Activated naive CD8-positive, alpha-beta T cell (primary cell): ENCODE measurements around the gene SORD.
"Not testable (repeated sequence)": the region's sequence is repeated elsewhere in the genome, so short reads cannot be mapped to it uniquely, and the experiment has no call there.

Experiments used
- H3K27ac Mint-ChIP-seq: one replicate; pipeline ENCODE4 v1.8.0; 2021; ENCODE audit warnings: mixed read lengths
- H3K27me3 Mint-ChIP-seq: one replicate; pipeline ENCODE4 v1.8.0; 2021; ENCODE audit warnings: mixed read lengths
- H3K36me3 Mint-ChIP-seq: one replicate; pipeline ENCODE4 v1.8.0; 2021; ENCODE audit warnings: mixed read lengths
- H3K4me1 Mint-ChIP-seq: one replicate; pipeline ENCODE4 v1.8.0; 2021; ENCODE audit warnings: low read depth, mixed read lengths
- H3K4me3 Mint-ChIP-seq: one replicate; pipeline ENCODE4 v1.8.0; 2021; ENCODE audit warnings: mild to moderate bottlenecking, mixed read lengths
- H3K9me3 Mint-ChIP-seq: one replicate; pipeline ENCODE4 v1.8.0; 2021; ENCODE audit warnings: low read depth, mixed read lengths

Gene SORD

DNA sequence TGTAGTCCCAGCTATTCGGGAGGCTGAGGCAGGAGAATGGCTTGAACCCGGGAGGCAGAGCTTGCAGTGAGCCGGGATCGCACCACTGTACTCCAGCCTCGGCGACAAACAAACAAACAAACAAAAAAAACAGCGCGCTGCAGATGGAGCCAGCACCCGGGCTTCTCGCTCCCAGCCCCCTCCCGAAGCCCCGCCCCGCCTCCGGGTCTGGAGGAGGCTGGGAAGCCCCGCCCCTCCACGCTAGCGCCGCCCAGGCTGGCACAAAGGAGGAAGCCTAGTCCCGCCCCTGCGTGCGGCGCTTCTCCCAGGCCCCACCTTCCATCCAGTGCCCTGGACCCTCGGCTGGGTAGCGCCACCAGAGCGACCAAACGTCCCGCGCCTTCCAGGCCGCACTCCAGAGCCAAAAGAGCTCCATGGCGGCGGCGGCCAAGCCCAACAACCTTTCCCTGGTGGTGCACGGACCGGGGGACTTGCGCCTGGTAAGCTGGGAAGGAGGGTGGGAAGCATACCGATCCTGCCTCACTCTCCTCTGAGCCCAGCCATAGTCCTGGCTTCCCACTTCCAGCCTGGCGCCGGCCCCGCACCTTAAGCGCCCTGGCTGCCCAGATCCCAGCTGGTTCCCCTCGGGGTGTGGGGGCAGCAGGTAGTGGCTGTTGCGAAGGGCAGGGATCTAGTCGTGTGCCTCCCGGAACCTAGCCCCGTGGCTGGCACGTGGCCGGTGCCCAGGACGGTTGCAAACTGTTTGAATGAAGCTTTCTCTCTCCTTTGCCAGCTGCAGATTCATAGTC, at the start of gene SORD:
Gene SORD (plus strand): TSS at position 325 of the 788 bp plus-strand sequence. CDS start 89 bp downstream, at position 414.
- Mint-ChIP-seq H3K4me1 (peaks cover 23% of the 10 kb centered on the region), H3K36me3 (peaks cover 4% of the 10 kb centered on the region), H3K27me3 (peaks cover 9% of the 10 kb centered on the region), H3K4me3 (peak within 1 kb of the TSS; percentile 93), H3K9me3 (no peaks in the 10 kb centered on the region), H3K27ac (peak within 1 kb of the TSS; percentile 86)

DNA sequence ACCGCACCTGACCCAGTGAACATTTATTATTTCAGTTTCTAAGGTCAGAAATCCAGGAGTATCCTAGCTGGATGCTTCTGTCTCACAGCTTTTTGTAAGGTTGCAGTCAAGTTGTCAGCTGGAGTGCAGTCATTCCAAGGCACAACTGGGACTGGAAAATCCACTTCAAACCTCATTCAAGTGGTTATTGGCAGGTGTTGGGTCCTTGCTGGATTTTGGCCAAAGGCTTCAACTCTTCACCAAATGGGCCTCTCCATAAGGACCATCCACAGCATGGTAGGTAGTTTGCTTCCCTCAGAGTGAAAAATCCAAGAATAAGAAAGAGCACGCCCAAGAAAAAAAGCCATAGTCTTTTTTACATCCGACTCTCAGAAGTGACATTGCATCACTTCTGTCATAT, 46.8 kb upstream of the SORD start:
- not testable (repeated sequence) for H3K4me3 Mint-ChIP-seq, H3K4me1 Mint-ChIP-seq, H3K27me3 Mint-ChIP-seq, H3K36me3 Mint-ChIP-seq, H3K9me3 Mint-ChIP-seq, H3K27ac Mint-ChIP-seq

DNA sequence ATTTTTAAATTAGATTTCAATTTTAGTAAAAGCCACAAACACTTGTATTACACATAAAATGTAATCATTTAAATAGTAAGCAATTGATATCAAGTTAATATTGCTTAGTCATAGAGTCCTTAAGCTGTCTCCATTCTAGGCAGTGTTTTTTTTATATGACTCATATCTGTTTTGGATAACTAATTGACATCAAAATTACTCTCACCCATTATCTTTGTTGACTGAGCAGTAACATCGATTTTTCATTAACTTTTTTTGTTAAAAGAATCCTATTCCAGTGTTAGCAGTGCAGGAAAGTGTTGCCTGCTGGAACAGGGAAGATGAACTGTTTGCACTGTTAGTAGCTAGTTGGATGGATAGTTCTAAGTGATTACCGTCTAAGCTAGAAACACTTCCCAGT, 45.2 kb upstream of the SORD start:
- H3K9me3 Mint-ChIP-seq, H3K27ac Mint-ChIP-seq, H3K36me3 Mint-ChIP-seq, H3K27me3 Mint-ChIP-seq, H3K4me3 Mint-ChIP-seq, H3K4me1 Mint-ChIP-seq: not testable (repeated sequence)

DNA sequence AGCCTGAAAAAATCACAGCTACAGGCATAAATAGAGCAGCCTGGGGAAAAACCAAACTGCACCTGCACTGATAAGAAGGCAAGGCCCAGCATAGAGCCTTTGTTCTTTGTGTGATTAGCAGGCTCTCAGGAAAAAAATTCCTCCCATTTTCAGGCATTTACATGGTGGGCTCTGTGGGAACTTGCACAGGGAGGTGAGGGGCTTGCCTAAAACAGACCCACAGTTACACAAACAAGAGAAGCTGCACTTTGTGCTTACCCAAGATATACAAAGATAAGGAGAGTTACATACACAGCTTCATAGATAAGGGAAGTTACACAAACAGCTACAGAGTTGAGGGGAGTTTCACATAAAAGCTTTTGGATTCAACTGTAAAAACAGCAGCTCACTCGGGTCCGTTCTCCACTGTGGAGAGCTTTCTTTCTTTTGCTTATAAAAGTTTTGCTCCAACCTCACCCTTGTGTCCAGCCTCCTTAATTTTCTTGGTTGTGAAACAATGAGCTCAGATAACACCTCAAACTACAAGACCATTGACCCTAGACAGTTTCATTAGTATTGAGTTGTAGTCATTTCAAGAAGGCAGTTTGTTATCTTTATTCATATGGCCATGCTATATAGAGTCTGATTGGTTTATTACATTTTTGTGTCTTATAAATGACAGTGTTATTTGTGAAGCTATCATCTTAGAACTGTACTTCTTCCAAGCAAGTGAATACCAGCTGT, 43.2 kb upstream of the SORD start:
- not testable (repeated sequence) for H3K27me3 Mint-ChIP-seq, H3K9me3 Mint-ChIP-seq, H3K4me3 Mint-ChIP-seq, H3K4me1 Mint-ChIP-seq, H3K27ac Mint-ChIP-seq, H3K36me3 Mint-ChIP-seq

DNA sequence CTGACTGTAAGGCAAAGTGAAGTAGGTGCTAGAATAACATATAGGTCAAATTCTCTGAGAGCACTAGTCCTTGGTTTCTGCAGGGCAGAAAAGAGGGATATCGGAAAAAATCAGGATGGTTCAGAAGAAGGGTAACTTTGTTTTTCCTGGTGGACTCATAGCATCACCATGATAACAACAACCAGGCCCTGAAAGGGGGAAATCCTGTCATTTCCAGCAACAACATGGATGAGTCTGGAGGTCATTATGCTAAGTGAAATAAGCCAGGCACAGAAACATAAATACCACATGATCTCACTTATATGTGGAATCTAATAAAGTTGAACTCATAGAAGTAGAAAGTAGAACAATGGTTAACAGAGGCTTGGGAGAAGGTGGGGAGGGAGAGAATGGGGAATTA, 38.9 kb upstream of the SORD start:
- not testable (repeated sequence) for H3K27me3 Mint-ChIP-seq, H3K4me1 Mint-ChIP-seq, H3K4me3 Mint-ChIP-seq, H3K27ac Mint-ChIP-seq, H3K9me3 Mint-ChIP-seq, H3K36me3 Mint-ChIP-seq

DNA sequence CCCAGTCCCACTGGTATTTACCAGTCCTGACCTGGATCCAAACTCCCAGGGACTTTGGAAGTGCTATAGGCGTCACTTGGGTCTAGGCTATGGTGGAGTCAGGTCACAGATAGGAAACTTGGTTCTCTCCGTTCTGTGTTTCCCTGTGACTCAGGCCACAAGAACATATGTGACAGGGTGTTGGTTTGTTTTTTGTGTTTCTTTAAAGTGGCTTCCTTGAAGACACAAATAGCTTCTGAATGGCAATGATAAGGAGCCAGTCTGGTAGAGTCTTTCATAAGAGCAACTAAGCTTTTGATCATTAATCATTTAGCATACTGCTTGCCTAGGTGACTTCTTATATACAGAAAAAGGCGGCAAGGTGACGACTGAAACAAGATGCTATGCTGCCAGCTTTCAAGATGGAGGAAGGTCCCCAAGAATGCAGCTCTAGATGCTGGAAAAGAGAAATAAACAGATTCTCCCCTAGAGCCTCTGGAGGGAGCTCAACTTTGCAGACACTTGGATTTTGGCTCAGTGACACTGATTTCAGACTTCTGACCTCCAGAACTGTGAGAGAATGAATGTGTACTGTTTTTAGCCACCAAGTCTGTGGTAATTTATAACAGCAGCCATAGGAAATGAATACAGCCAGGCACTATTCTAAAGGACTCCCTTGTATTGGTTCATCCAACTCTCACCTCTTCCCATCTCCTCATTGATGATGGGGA, 36.5 kb upstream of the SORD start:
- not testable (repeated sequence) for H3K4me1 Mint-ChIP-seq, H3K36me3 Mint-ChIP-seq, H3K9me3 Mint-ChIP-seq, H3K27ac Mint-ChIP-seq, H3K27me3 Mint-ChIP-seq, H3K4me3 Mint-ChIP-seq

DNA sequence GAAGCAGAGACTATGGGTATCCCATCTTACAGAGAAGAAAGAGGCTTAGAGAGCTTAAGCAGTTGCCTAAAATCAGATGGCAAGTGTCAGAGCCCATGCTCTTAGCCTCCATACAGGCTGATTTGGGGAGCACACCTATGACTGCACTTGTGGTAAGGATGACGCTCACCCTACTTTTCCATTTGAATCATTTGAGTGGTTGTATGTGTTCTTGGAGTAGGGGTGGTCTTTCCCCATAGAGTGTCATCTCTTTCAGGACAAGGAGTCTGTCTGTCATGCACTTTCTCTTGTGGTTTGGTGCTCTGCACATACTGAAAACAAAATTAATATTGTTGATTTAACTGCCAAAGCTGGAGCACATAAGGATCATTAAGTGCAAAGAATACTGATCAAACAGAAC, 35.3 kb upstream of the SORD start:
- H3K9me3 Mint-ChIP-seq, H3K4me1 Mint-ChIP-seq, H3K27ac Mint-ChIP-seq, H3K27me3 Mint-ChIP-seq, H3K4me3 Mint-ChIP-seq, H3K36me3 Mint-ChIP-seq: not testable (repeated sequence)

DNA sequence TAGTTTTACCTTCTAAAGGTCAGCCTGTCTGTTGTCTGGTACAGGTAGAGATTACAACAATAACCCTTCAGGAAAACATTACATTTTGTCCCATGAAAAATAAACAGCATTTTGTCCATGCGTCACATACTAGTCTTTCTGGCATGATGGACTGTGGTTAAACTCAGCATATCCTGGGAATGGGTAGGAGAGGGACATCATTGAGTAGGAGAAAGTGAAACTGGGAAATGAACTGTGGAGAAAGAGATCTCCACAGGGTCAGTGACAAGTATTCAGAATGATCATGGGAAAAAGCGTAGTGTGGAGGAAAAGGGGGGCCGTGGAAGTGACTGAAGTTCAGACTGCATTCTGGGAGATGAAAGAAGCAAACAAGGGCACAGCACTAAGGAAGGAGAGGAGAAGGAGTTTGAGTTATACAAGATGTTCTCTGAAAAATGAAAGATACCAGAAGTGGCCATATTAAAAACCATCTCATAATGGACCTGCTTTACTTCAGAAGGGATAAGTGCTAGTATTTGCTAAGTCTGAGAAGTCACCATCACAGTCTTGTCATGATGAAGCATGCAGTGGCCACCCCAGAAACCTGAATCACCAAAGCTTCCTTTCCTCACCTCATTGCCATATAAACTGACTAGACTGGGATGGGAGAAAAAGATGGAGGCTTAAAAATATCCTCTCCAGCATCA, 34.7 kb upstream of the SORD start:
- H3K27ac Mint-ChIP-seq, H3K27me3 Mint-ChIP-seq, H3K9me3 Mint-ChIP-seq, H3K4me1 Mint-ChIP-seq, H3K36me3 Mint-ChIP-seq, H3K4me3 Mint-ChIP-seq: not testable (repeated sequence)

DNA sequence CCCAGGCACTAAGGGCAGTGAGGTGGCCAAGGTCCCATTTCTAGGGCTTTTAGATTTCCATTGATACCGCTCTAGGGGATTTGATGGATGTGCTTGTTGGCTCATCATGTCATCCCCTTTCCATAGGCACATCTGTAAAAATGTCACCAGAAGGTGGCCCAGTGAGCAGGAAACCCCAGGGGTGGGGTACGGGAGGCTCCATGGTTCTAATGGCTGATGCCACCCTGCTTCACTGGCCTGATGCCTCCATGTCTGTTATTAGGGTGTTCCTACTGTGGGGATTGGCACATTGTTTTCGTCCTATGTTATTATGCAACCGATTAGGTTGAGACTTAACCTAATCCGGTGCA, 34.1 kb upstream of the SORD start:
- not testable (repeated sequence) for H3K4me3 Mint-ChIP-seq, H3K27ac Mint-ChIP-seq, H3K9me3 Mint-ChIP-seq, H3K27me3 Mint-ChIP-seq, H3K4me1 Mint-ChIP-seq, H3K36me3 Mint-ChIP-seq

DNA sequence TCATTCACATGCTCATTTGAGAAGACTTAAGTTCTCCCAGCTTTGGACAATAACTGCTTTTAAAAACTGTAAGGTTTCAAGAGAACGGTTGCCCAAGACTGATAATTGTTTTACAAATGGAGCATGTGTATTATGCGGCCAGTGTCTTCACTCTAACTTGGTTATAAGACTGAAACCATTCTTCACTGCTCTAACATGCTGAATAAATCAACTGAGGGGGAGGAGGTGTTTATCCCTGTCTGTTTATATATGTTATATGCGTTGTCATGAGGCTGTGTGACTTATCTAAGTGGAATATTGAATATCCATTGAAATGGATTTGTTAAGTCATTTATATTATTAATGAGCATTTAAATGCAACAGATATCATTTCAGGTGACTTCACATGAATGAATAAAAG, 25.4 kb upstream of the SORD start:
- not testable (repeated sequence) for H3K4me3 Mint-ChIP-seq, H3K9me3 Mint-ChIP-seq, H3K36me3 Mint-ChIP-seq, H3K4me1 Mint-ChIP-seq, H3K27me3 Mint-ChIP-seq, H3K27ac Mint-ChIP-seq

DNA sequence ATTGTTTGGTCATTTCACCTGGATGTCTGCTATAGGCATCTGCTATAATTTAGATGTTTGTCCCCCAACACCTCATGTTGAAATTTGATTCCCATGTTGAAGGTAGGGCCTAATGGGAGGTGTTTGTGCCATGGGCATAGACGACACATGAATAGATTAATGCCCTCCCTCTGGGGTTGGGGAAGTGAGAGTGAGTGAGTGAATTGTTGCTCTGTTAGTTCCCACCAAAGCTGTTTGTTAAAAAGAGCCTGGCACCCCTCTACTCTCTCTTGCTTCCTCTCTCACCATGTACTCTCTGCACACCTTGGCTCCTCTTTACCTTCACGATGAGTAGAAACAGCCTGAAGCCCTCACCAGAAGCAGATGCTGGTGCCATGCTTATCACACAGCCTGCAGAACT, 23.9 kb upstream of the SORD start:
- Mint-ChIP-seq H3K4me3 (no peak overlapping the region), H3K36me3 (peaks cover 2% of the 10 kb centered on the region), H3K4me1 (peaks cover 4% of the 10 kb centered on the region), H3K9me3 (no peaks in the 10 kb centered on the region), H3K27me3 (no peaks in the 10 kb centered on the region), H3K27ac (no peak overlapping the region)

DNA sequence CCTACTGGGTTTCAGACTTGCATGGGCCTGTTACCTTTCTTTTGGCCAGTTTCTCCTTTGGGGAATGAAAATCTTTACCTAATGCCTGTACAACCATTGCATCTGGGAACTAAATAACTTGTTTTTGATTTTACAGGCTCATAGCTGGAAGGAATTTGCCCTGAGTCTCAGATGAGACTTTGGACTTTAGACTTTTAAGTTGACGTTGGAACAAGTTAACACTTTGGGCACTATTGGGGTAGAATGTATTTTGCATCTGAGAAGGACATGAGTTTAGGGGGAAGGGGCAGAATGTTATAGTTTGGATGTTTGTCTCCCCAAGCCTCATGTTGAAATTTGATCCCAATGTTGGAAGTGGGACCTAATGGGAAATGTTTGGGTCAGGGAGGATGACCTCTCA, 21.8 kb upstream of the SORD start:
- not testable (repeated sequence) for H3K36me3 Mint-ChIP-seq, H3K4me1 Mint-ChIP-seq, H3K4me3 Mint-ChIP-seq, H3K27ac Mint-ChIP-seq, H3K9me3 Mint-ChIP-seq, H3K27me3 Mint-ChIP-seq

DNA sequence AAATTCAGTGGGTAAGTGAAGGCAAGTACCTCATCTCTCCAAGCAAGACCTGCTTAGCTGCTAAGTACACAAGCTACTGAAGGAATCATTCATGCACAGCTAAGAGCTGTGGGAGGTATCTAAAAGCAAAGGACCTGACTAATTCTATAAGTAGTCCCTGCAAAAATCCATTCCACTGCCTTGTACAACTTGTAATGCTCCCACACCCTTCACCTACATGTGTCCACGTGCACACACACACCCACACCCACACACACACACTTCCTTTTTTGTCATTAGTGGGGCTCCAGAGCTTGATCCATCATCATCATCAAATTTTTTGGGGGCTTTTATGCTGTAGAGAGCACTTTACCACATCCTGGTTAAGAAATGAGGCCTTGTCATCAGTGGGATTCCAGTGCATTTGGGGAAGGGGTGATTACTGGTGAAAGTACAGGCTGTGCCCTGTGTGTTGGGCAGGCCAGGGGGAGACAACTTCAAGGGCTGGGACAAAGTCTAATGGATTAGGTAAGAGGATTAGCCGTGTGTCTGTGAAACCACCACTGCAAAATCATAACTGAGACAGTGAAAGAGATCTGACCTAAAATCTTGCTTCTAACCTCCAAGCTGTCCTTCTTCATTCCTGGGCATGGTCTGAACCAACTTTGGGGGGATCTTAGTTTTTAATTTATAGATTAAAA, 19.1 kb upstream of the SORD start:
- H3K36me3 Mint-ChIP-seq, H3K27me3 Mint-ChIP-seq, H3K4me3 Mint-ChIP-seq, H3K27ac Mint-ChIP-seq, H3K9me3 Mint-ChIP-seq, H3K4me1 Mint-ChIP-seq: not testable (repeated sequence)

DNA sequence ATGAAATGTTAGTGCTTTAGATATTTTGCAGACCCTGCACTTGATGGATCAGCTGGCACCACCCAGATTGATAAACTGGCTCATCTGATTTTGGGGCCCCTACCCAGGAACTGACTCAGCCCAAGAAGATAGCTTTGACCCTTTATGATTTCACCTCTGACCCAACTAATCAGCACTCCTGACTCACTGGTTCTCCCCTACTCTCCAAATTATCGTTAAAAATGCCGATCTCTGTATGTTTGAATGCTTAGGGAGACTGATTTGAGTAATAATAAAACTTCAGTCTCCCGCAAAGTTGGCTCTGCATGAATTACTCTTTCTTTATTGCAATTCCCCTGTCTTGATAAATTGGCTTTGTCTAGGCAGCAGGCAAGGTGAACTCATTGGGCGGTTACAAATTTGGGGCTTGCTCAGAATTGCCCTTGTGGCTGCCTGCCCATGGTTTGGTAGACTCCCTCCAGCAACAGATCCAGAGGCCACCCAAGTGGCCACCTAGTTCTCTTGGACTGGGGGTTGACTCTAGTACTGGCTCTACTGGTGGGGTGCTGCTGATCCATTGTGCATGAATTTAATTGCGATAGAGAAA, 18.3 kb upstream of the SORD start:
- H3K36me3 Mint-ChIP-seq, H3K9me3 Mint-ChIP-seq, H3K27me3 Mint-ChIP-seq, H3K27ac Mint-ChIP-seq, H3K4me1 Mint-ChIP-seq, H3K4me3 Mint-ChIP-seq: not testable (repeated sequence)

DNA sequence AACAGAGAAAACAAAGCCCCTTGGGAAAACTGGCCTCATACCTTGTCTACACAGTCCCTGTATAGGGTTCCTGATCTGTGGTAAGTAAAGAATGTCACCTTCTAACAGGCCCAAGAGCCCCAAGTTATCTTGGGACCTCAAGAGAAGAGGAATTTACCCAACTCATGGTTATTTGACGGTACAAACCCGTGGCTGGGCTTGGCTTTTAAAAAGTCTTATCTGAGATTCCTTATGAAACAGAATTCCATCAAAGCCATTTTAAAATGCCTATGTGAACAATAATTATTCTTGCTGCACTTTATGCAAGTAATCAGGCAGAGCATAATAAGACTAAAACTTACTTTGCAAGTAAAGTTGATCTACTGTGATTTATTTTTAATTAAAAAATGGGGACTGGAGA, 13.9 kb upstream of the SORD start:
- H3K27me3 Mint-ChIP-seq, result no peaks in the 10 kb centered on the region
- peaks cover 9% of the 10 kb centered on the region for H3K36me3 Mint-ChIP-seq
- H3K27ac Mint-ChIP-seq, result no peak overlapping the region
- no peak overlapping the region for H3K4me3 Mint-ChIP-seq
- peaks cover 4% of the 10 kb centered on the region for H3K9me3 Mint-ChIP-seq
- H3K4me1 Mint-ChIP-seq, result peaks cover 1% of the 10 kb centered on the region
